H7 (cell line): Measurements from ENCODE around the gene TMPRSS11D. TPM values are rescaled to one million over a fixed set of nuclear protein-coding genes. Genes with fewer than 3 reads are reported as not detected.

Experiments
- DNase-seq: peaks from one replicate; pipeline ENCODE4 v3.0.0; 2012
- H3K27me3 ChIP-seq: 2 replicates; pipeline ENCODE4 v1.6.0; 2011; ENCODE audit warnings: mild to moderate bottlenecking, low read length; ENCODE audit not compliant: control insufficient read depth, insufficient read depth
- H3K36me3 ChIP-seq: replicated peaks from 2 replicates; pipeline ENCODE4 v1.5.1; 2011; ENCODE audit warnings: low read length; ENCODE audit not compliant: control insufficient read depth, insufficient read depth
- H3K4me3 ChIP-seq: 2 replicates; pipeline ENCODE4 v1.5.1; 2011; ENCODE audit warnings: low read depth, mild to moderate bottlenecking, control low read depth, low read length, moderate library complexity; ENCODE audit not compliant: insufficient read depth
- total RNA-seq: library from RNA; depleted of rRNA; stranded (reverse); fragments of >200 nt; shearing (Covaris generic); gene quantifications from 2 replicates; pipeline ENCODE4 v1.2.3, GENCODE V29; 2014

Gene TMPRSS11D
- total RNA-seq, 1 experiment from 2014 or later, result not detected

DNA sequence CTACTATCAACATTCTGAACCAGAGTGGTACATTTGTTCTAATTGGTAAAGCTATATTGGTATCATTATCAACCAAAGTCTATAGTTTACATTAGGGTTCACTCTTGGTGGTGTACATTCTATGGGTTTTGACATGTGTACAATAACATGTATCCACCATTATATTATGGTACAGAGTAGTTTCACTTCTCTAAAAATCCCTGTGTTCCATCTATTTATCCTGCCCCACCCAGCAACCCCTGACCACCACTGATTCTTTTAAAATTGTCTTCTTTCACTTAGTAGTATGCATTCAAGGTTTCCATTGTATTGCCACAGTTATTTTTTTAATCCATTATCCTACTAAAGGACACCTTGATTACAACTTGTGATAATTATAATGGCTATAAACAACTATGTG, 15.3 kb upstream of the TMPRSS11D start:
- no peak for DNase-seq
- no peaks in the 10 kb centered on the region for H3K36me3 ChIP-seq
- H3K4me3 ChIP-seq, result no peak overlapping the region
- H3K27me3 ChIP-seq, result no peaks in the 10 kb centered on the region

DNA sequence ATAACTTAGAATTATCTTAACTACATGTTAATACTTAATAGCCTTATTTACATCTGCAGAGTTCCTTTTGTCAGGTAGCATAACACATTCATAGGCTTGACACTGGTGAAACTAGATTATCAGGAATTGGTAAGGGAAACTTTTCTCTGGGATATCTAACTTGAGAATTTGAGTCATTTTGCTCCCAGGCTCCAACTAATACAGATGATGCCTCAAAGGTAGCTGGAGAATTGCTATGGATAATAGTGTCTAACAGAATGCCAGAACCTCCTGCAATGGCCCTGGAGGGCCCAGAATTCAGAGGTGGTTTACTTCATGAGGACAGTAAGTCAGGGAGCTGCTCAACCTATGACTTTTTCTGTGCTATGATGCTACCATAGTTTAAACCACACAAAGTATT, 13.9 kb upstream of the TMPRSS11D start:
- Histone ChIP-seq H3K4me3 (no peak overlapping the region), H3K27me3 (no peaks in the 10 kb centered on the region), H3K36me3 (no peaks in the 10 kb centered on the region)
- DNase-seq, result no peak

DNA sequence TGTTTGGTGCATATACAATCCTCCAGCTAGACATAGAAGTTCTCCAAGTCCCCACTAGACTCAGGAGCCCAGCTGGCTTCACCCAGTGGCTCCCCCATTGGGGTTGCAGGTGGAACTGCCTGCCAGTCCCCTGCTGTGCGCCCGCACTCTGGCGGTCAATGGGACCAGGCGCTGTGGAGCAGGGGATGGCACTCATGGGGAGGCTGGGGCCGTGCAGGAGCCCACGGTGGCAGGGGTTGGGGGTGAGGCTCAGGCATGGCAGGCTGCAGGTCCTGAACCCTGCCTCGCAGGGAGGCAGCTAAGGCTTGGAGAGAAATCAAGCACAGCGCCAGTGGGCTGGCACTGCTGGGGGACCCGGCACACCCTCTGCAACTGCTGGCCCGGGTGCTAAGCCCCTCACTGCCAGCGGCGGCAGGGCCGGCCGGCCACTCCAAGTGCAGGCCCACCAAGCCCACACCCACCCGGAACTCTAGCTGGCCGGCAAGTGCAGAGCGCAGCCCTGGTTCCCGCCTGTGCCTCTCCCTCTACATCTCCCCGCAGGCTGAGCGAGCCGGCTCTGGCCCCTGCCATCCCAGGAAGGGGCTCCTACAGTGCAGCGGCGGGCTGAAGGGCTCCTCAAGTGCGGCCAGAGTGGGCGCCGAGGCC, 12.7 kb upstream of the TMPRSS11D start:
- no peak for DNase-seq
- no peaks in the 10 kb centered on the region for H3K27me3 ChIP-seq
- no peaks in the 10 kb centered on the region for H3K36me3 ChIP-seq
- no peak overlapping the region for H3K4me3 ChIP-seq

DNA sequence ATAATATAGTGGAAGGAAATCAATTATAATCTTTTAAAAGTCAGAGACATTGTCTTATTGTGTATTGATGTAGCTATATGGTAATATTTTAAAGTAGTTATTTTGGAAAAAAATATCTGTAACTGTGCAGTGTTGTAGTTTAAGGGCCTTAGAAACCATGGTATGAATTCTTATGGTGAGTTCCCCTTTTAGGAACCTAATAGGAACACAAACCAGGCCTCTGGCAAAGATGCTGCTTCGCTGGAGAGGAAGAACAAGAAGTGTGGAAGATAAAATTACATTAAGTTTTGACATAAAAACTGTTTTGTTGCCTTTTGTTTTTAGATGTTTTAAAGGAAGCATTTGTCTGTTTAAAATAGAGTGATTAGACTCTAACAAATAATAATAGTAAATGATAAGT, 10.9 kb upstream of the TMPRSS11D start:
- no peaks in the 10 kb centered on the region for H3K27me3 ChIP-seq
- no peak for DNase-seq
- no peak overlapping the region for H3K4me3 ChIP-seq
- H3K36me3 ChIP-seq, result no peaks in the 10 kb centered on the region

DNA sequence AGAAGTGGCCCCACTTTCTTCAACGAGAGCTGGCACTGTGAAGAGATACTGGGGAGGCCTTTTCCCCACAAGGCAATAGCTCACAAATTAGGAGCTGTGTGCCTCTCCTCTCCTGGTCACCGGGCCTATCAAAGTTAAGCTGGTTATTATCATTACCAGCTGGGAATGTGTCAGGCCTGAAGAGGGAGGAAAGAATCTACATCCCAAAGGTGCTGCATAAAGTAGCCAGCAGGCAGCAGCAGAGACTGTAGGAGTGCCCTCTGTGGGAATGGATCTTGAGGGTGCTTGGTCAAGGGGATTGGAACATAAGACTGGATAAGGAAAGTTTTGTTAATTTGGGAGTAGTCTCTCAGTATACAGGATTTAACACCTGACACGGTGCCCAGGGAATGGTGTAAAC, 9.1 kb upstream of the TMPRSS11D start:
- no peaks in the 10 kb centered on the region for H3K36me3 ChIP-seq
- H3K4me3 ChIP-seq, result no peak overlapping the region
- no peaks in the 10 kb centered on the region for H3K27me3 ChIP-seq
- peak; percentile 58 for DNase-seq

DNA sequence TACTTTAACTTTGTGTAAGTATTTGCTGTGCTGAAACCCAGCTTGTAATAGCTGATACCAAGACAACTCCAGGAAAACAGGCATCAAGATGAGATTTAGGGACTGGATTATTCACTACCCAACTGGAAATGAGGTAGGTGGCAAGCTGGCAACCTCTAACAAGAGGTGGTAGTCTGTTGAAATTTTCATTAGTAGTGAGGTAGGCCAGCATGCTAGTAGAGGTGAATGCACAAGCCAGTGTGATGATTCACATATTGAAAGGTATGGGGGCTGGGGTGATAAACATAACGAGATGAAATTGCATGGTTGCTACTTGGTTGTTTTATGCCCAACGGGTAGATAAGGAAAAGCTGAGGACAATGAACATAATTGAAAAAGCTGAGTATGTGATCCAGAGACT, 8.5 kb upstream of the TMPRSS11D start:
- Histone ChIP-seq H3K4me3 (no peak overlapping the region), H3K36me3 (no peaks in the 10 kb centered on the region), H3K27me3 (no peaks in the 10 kb centered on the region)
- DNase-seq, result no peak

DNA sequence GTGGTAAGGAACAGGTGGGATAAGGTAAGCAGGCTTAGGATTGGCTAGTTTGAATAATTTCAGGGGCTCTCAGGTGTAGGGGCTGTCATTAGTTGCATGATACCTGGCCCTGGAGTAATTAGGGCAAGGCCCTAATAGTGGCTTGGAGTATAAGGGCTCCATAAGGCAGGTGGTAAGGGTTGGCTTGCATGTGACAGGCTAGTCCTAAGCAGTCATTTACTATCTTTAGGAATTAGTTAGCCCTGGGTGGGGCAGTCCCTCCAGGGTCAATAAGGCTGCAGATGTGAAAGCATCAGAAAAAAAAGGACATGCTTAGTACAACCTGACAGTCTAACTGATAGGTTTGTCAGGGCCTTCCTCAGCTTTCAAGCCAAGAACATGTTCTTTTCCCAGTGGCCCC, 7.8 kb upstream of the TMPRSS11D start:
- Histone ChIP-seq H3K36me3 (no peaks in the 10 kb centered on the region), H3K27me3 (no peaks in the 10 kb centered on the region), H3K4me3 (no peak overlapping the region)
- DNase-seq, result no peak

DNA sequence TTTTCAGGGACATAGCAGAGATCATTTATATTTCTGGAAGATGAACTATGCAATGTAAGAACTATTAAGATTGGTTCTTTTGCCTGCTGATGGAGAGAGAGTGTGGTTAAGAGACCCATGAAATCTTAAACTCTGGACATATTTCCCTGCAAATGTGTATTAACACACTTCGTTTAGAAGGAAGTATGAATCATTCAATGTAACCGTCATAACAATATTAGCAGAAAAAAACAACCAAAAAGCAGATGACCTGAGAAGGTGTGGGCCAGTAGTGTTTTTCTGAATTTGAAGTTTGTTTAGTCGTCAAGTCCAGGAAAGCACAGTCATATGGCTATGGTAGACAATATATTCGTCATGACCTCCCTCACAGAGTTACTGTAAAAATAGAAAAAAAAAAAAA, 2.5 kb upstream of the TMPRSS11D start:
- H3K36me3 ChIP-seq, result no peaks in the 10 kb centered on the region
- H3K4me3 ChIP-seq, result no peak overlapping the region
- no peak for DNase-seq
- H3K27me3 ChIP-seq, result no peaks in the 10 kb centered on the region

DNA sequence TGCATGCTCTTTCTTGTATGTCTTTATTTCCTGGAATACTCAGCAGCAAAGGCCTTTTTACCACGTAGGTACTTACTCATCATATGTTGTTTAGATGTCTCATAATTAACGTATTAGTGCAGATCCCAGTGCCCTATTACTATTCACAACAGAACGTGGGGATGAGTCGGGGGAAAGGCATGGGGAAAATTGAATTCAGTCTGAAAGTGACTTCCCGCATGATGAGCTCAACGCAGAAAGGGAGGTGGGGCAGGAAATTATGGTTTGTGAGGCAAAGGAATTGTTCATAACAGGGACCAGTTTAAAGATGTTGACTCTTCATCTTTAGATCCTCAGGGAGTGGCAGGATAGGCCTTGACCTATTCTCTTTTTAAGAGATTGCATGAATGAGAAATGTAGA, 2.0 kb upstream of the TMPRSS11D start:
- no peaks in the 10 kb centered on the region for H3K36me3 ChIP-seq
- no peaks in the 10 kb centered on the region for H3K27me3 ChIP-seq
- DNase-seq, result no peak
- H3K4me3 ChIP-seq, result no peak overlapping the region

DNA sequence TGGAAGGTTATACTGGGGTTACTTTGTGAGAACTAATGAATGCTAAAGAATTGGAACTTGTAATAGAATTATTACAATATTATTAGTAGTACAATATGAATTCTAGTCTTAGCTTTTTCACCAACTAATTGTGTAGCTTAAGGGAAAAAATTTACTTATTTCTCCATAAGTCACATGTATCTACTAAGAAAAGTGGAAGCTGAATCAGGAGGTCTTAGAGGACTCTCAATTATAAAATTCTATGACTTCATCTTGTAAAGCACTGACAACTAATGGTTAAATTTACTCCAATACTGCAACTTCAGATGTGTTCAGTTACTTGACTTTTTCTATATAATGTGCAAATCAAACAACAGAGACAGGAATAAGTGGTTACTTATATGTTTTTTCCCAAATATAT, 899 bp upstream of the TMPRSS11D start:
- Histone ChIP-seq H3K36me3 (no peaks in the 10 kb centered on the region), H3K27me3 (no peaks in the 10 kb centered on the region), H3K4me3 (no peak overlapping the region)
- no peak for DNase-seq

DNA sequence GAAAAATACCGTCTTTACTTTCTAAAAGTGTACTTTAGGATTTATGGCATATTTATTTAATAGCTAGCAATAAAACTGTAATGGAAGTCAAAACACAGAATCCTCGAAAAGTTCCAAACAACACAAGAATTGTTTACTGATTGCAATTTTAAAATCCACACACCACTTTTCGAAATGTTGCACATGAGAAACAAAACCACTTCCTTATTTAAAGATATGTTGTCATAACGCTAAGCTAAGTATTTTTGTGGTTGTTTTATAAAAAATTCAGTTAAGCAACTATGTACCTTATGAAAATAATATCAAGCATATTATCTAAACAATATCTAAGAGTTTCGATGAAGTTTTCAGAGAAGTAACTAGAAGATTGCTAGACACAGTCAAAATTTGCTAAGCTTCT, 344 bp downstream of the TMPRSS11D start:
- no peak for DNase-seq

DNA sequence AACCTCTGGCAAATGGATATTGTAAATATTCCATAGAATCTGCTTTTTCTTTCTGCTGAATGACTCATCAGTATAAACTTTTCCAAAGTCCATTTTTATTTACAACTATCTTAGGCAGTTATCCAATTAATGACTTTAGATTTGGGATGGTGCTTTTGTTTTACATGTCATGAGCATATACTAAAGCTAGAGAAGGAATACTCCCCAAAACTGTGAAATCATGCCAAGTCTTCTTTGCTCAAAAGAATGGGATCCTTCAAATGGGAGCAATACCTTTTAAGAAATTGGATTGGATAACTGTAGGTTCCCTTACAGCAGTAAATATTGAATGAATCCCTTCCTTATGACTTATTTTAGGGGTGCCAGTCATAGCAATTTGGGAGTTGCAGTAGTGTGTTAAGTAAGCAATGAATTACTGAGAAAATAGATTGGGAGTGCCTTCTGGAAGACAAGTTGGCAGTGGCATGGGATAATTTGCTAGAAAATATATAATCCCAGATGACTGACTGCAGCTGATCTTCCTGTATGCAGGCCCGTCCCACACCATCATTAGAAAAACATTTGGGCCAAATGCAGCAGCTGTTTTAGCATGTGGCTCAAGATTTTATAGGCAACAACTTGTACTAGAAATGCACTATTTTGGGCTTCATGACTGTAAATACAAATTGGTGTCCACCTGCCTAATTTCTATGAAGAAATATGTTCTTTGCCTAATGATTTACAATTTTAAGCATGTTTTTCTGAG, 2.8 kb downstream of the TMPRSS11D start:
- no peaks in the 10 kb centered on the region for H3K27me3 ChIP-seq
- no peaks in the 10 kb centered on the region for H3K36me3 ChIP-seq
- no peak for DNase-seq
- H3K4me3 ChIP-seq, result no peak overlapping the region

More for the DNA sequence above, 344 bp downstream of the TMPRSS11D start:
- Histone ChIP-seq H3K27me3 (no peaks in the 10 kb centered on the region), H3K4me3 (no peak overlapping the region), H3K36me3 (no peaks in the 10 kb centered on the region)

DNA sequence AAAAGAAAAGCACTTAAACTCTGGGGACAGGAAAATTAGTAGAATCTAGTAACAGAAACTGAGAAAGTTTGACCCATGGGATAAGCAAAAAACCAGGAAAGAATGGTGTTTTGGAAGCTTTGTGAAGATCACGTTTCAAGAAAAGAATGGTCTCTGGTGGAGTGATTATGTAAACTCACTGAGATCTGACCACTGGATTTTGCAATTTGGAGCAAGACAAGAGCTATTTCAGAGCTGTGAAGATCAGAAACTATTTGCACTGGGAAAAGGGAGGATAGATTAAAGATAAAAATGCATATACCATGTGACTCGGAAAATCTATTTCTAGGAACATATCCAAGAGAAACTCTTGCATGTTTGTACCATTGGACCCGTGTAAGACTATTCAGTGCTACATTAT, 4.3 kb downstream of the TMPRSS11D start:
- H3K36me3 ChIP-seq, result no peaks in the 10 kb centered on the region
- no peaks in the 10 kb centered on the region for H3K27me3 ChIP-seq
- no peak for DNase-seq
- no peak overlapping the region for H3K4me3 ChIP-seq

DNA sequence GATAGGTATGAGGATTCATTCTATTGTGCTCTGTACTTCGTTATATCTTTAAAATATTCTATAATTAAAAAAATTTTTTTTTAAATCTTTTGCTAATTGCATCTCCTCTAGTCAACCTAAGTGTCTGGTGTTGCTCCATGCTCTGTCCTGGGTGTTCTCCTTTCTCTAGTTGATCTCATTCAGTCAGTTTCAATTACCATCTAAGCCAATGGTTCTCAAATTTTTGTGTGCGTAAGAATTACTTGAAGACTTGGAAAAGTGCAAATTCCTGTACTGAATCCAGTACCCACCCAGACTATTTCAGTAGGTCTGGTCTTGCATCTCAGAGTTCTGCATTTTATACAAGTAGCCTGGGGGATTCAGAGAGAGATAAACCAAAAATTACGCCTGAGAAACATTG, 6.7 kb downstream of the TMPRSS11D start:
- DNase-seq, result no peak

DNA sequence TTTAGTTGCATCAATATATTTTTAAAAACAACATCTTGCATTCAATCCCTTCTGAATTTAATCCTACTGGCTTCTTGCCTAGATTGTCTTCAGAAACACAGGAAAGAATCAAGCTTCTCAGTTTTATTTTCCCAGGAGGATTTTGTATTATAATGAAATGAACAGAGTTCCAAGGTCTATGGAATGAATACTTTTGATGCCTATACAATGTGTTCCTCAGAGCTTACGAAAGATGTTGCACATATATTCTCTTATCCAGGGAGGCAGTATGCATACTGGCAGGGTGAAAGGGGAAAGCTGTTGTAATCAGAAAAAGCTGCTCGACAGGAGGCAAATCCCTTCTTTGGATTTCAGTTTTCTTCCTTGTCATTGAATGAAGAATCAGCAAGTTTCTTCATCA, 8.8 kb downstream of the TMPRSS11D start:
- Histone ChIP-seq H3K4me3 (no peak overlapping the region), H3K36me3 (no peaks in the 10 kb centered on the region), H3K27me3 (no peaks in the 10 kb centered on the region)
- DNase-seq, result no peak

More for the DNA sequence above, 6.7 kb downstream of the TMPRSS11D start:
- H3K27me3 ChIP-seq, result no peaks in the 10 kb centered on the region
- no peak overlapping the region for H3K4me3 ChIP-seq
- no peaks in the 10 kb centered on the region for H3K36me3 ChIP-seq
